Measurements from ENCODE around the gene TAF1C. TPM values are rescaled to one million over a fixed set of nuclear protein-coding genes. Genes with fewer than 3 reads are reported as not detected.
A peak's percentile ranks its signal among the peaks of the same experiment; 100 is the strongest.

The TAF1C gene
- total and polyA plus RNA-seq, 3 donors from 2014 or later = 42.1 to 101 (median 101) TPM

- Histone ChIP-seq H3K4me3 (no peak overlapping the region), H3K9me3 (no peaks in the 10 kb centered on the region), H3K4me1 (no peaks in the 10 kb centered on the region), H3K27ac (no peak overlapping the region), H3K36me3 (ENCODE audit: low read depth, missing control alignments) (no peaks in the 10 kb centered on the region), H3K27me3 (no peaks in the 10 kb centered on the region)
- DNase-seq = no peak
- intact Hi-C loops (cut with DNase I; ENCODE audit: low total_unique reads) = no loop called here
- 85 to 91% methylated on average over 18 to 34 of the region's 34 CpGs for WGBS, 2 donors
- TF ChIP-seq POLR2A (IDR thresholded peaks at IDR 0.05) = no peak
- TF ChIP-seq CTCF (IDR thresholded peaks at IDR 0.05) = no peak
These were observed 7.8 kb upstream of the TAF1C start for GRCh38 chr16:84194470-84195200.

GRCh38 chr16:84194018-84194417 lies 7.2 kb upstream of the TAF1C start:
- Histone ChIP-seq H3K36me3 (ENCODE audit: low read depth, missing control alignments) (no peaks in the 10 kb centered on the region), H3K4me3 (no peak overlapping the region), H3K4me1 (no peaks in the 10 kb centered on the region), H3K9me3 (no peaks in the 10 kb centered on the region), H3K27me3 (no peaks in the 10 kb centered on the region), H3K27ac (no peak overlapping the region)
- no peak for DNase-seq
- WGBS, 2 donors = 89 to 92% methylated on average over 8 to 11 of the region's 11 CpGs
- intact Hi-C loops (cut with DNase I; ENCODE audit: low total_unique reads) = no loop called here
- TF ChIP-seq CTCF (IDR thresholded peaks at IDR 0.05) = no peak
- TF ChIP-seq POLR2A (IDR thresholded peaks at IDR 0.05) = no peak

GRCh38 chr16:84193480-84193879 lies 6.6 kb upstream of the TAF1C start:
- intact Hi-C loops (cut with DNase I; ENCODE audit: low total_unique reads) = no loop called here
- H3K27me3 ChIP-seq = no peaks in the 10 kb centered on the region
- WGBS, 2 donors = 82 to 94% methylated on average over 7 of the region's 7 CpGs

GRCh38 chr16:84191466-84191865 lies 4.6 kb upstream of the TAF1C start:
- WGBS, 2 donors = 80 to 81% methylated on average over 3 to 16 of the region's 16 CpGs
- no peak for TF ChIP-seq CTCF (IDR thresholded peaks at IDR 0.05)
- TF ChIP-seq POLR2A (IDR thresholded peaks at IDR 0.05) = no peak
- intact Hi-C loops (cut with DNase I; ENCODE audit: low total_unique reads) = no loop called here

More at GRCh38 chr16:84193480-84193879, 6.6 kb upstream of the TAF1C start:
- Histone ChIP-seq H3K9me3 (no peaks in the 10 kb centered on the region), H3K36me3 (ENCODE audit: low read depth, missing control alignments) (no peaks in the 10 kb centered on the region), H3K4me3 (no peak overlapping the region), H3K27ac (no peak overlapping the region), H3K4me1 (no peaks in the 10 kb centered on the region)
- TF ChIP-seq CTCF (IDR thresholded peaks at IDR 0.05) (no peak), POLR2A (IDR thresholded peaks at IDR 0.05) (no peak)
- no peak for DNase-seq

More at GRCh38 chr16:84191466-84191865, 4.6 kb upstream of the TAF1C start:
- H3K4me3 ChIP-seq = peak overlapping the region; percentile 38 to 61
- H3K27me3 ChIP-seq = no peaks in the 10 kb centered on the region
- H3K9me3 ChIP-seq = no peaks in the 10 kb centered on the region
- no peaks in the 10 kb centered on the region for H3K36me3 ChIP-seq (ENCODE audit: low read depth, missing control alignments)
- DNase-seq = no peak
- H3K4me1 ChIP-seq = no peaks in the 10 kb centered on the region
- H3K27ac ChIP-seq = no peak overlapping the region
